K562 (cell line): ENCODE results near the gene ITGB1BP2. TPM values are rescaled to one million over a fixed set of nuclear protein-coding genes. Genes with fewer than 3 reads are reported as not detected.

Experiments
- ARID3B ChIP-seq: fragments of 250-450 bp; sonication (Bioruptor Pico); IDR thresholded peaks from 2 replicates; pipeline ENCODE4 v1.4.0; 2020; ENCODE audit warnings: borderline replicate concordance
- ARNT ChIP-seq, 2 experiments: fragments of 450-650 bp; IDR thresholded peaks; 2 replicates each; pipeline ENCODE4 v1.6.1; 2016; ENCODE audit warnings: mild to moderate bottlenecking in 1 of 2
- BRD4 ChIP-seq: fragments of 200-600 bp; sonication (generic); IDR thresholded peaks from 2 replicates; pipeline ENCODE4 v1.6.1; 2017; ENCODE audit warnings: inconsistent platforms
- CCAR2 ChIP-seq: fragments of 200-400 bp; formaldehyde crosslinking; IDR thresholded peaks from 2 replicates; pipeline ENCODE4 v1.6.1; 2017; ENCODE audit warnings: mild to moderate bottlenecking, low read depth, low read length
- CREBBP ChIP-seq: IDR thresholded peaks from one replicate; pipeline ENCODE4 v1.6.1; 2012; ENCODE audit warnings: low read depth, mild to moderate bottlenecking, control low read depth, inconsistent platforms, low read length
- DPF2 ChIP-seq: fragments of 450-650 bp; IDR thresholded peaks from 2 replicates; pipeline ENCODE4 v1.6.1; 2016
- FOXK1 ChIP-seq: sonication (generic); formaldehyde crosslinking; IDR thresholded peaks from 2 replicates; pipeline ENCODE4 v1.8.0; 2022; ENCODE audit warnings: missing genetic modification reagents, mild to moderate bottlenecking, borderline replicate concordance
- GABPA ChIP-seq: fragments of 200-800 bp; sonication (Bioruptor generic); conservative IDR thresholded peaks from 2 replicates; pipeline ENCODE4 v1.6.1; 2016; ENCODE audit warnings: low read depth, missing genetic modification characterization, missing compliant biosample characterization
- GTF3C2 ChIP-seq: IDR thresholded peaks from 3 replicates; pipeline ENCODE4 v1.6.1; 2011; ENCODE audit warnings: borderline replicate concordance, mild to moderate bottlenecking, moderate library complexity; ENCODE audit not compliant: insufficient read length; ENCODE audit errors: extremely low read depth
- HNRNPL ChIP-seq: fragments of 200-400 bp; formaldehyde crosslinking; IDR thresholded peaks from 2 replicates; pipeline ENCODE4 v1.6.1; 2017; ENCODE audit warnings: low read depth, mild to moderate bottlenecking, low read length
- HOMEZ ChIP-seq: fragments of 250-450 bp; sonication (Bioruptor Pico); IDR thresholded peaks from 2 replicates; pipeline ENCODE4 v1.4.0; 2020; ENCODE audit warnings: mild to moderate bottlenecking, moderate library complexity
- MAFG ChIP-seq: fragments of 450-650 bp; conservative IDR thresholded peaks from 2 replicates; pipeline ENCODE4 v1.6.1; 2016; ENCODE audit warnings: missing genetic modification characterization, missing compliant biosample characterization
- MCM5 ChIP-seq: fragments of 450-650 bp; IDR thresholded peaks from 2 replicates; pipeline ENCODE4 v1.6.1; 2016; ENCODE audit warnings: low read depth
- MXD1 ChIP-seq: fragments of 250-450 bp; sonication (Bioruptor Pico); IDR thresholded peaks from 2 replicates; pipeline ENCODE4 v1.8.0; 2021; ENCODE audit warnings: borderline replicate concordance, mild to moderate bottlenecking, moderate library complexity; ENCODE audit not compliant: poor library complexity, severe bottlenecking
- NFE2 ChIP-seq: IDR thresholded peaks from 2 replicates; pipeline ENCODE4 v1.6.1; 2014; ENCODE audit warnings: antibody characterized with exemption, low read depth
- PRMT5 ChIP-seq: sonication (generic); formaldehyde crosslinking; IDR thresholded peaks from 2 replicates; pipeline ENCODE4 v1.5.0; 2020; ENCODE audit warnings: missing genetic modification reagents
- RBFOX2 ChIP-seq: fragments of 200-400 bp; formaldehyde crosslinking; IDR thresholded peaks from 2 replicates; pipeline ENCODE4 v1.6.1; 2017; ENCODE audit warnings: low read depth, mild to moderate bottlenecking, low read length, moderate library complexity
- SMARCC2 ChIP-seq: fragments of 450-650 bp; IDR thresholded peaks from 2 replicates; pipeline ENCODE4 v1.6.1; 2017; ENCODE audit warnings: antibody characterized with exemption, moderate library complexity, mild to moderate bottlenecking, low read depth
- SMARCE1 ChIP-seq: fragments of 450-650 bp; IDR thresholded peaks from 2 replicates; pipeline ENCODE4 v1.7.1; 2016; ENCODE audit warnings: mild to moderate bottlenecking
- TSC22D4 ChIP-seq: fragments of 450-650 bp; IDR thresholded peaks from 2 replicates; pipeline ENCODE4 v1.6.1; 2016; ENCODE audit warnings: missing genetic modification characterization, missing biosample characterization, control low read depth
- ZNF224 ChIP-seq: sonication (generic); formaldehyde crosslinking; IDR thresholded peaks from 2 replicates; pipeline ENCODE4 v1.8.0; 2022; ENCODE audit warnings: mild to moderate bottlenecking, missing genetic modification reagents
- ZNF561 ChIP-seq: fragments of 450-650 bp; formaldehyde crosslinking; conservative IDR thresholded peaks from 2 replicates; pipeline ENCODE4 v1.4.0; 2020; ENCODE audit warnings: mild to moderate bottlenecking, moderate library complexity
- ZNF584 ChIP-seq: fragments of 200-800 bp; sonication (Bioruptor generic); IDR thresholded peaks from 2 replicates; pipeline ENCODE4 v1.6.1; 2016; ENCODE audit warnings: low read depth, mild to moderate bottlenecking, missing genetic modification characterization, missing compliant biosample characterization
- polyA plus RNA-seq, 8 experiments: library from polyadenylated mRNA; depleted of rRNA in 4 of 8; stranded (reverse) in 5 of 8; unstranded in 3 of 8; fragments of >200 nt; fragmentation: Nextera tagmentation in 2 of 8; fragmentation: Illumina TruSeq in 1 of 8; extraction: Ambion mirVana in 2 of 8; extraction: Trizol in 1 of 8; gene quantifications; 2 replicates each; pipeline versions ENCODE4 v1.2.1 to v1.2.3, GENCODE V29; 2011 to 2014; ENCODE audit warnings: inconsistent platforms in 1 of 8, missing spikeins in 1 of 8
- total RNA-seq, 7 experiments: library from RNA; depleted of rRNA in 6 of 7; stranded (reverse); fragments of >200 nt in 6 of 7; fragmentation: Illumina TruSeq in 2 of 7; extraction: Trizol in 2 of 7; gene quantifications; 2 replicates each; pipeline versions ENCODE4 v1.2.1 to v1.2.3, GENCODE V29; 2011 to 2021; ENCODE audit warnings: low replicate concordance in 1 of 7

The ITGB1BP2 gene
- total and polyA plus RNA-seq, 9 of the 15 experiments (the other 6 are each of a cell fraction or from before 2014, with no cell fraction given) = 1.6 to 4.0 (median 1.9) TPM

- TF ChIP-seq CREBBP (no peak), BRD4 (peak; percentile 46; the same call in 1 of the 2 replicates), MCM5 (no peak), HNRNPL (no peak), SMARCE1 (no peak), ZNF224 (CRISPR knock-in tag) (no peak), ARID3B (CRISPR knock-in tag) (no peak), MAFG (no peak), FOXK1 (CRISPR knock-in tag) (no peak), TSC22D4 (tag) (no peak), ZNF561 (no peak), GTF3C2 (no peak), NFE2 (no peak), CCAR2 (no peak), SMARCC2 (no peak), MXD1 (CRISPR knock-in tag) (no peak), GABPA (tag) (peak; percentile 87), PRMT5 (CRISPR knock-in tag) (no peak), ZNF584 (no peak), ARNT (IDR thresholded peaks at IDR 0.05) (no peak), DPF2 (no peak), RBFOX2 (peak; percentile 92), HOMEZ (CRISPR knock-in tag) (no peak)
These were observed 18.0 kb upstream of the ITGB1BP2 start, which contains the start of gene NONO (continued) for GRCh38 chrX:71283403-71284143.
